Uterus (tissue), 4 donors: ENCODE measurements around the gene CCDC141. TPM values are rescaled to one million over a fixed set of nuclear protein-coding genes. Genes with fewer than 3 reads are reported as not detected.
"Not testable (repeated sequence)": the region's sequence is repeated elsewhere in the genome, so short reads cannot be mapped to it uniquely, and the experiment has no call there.

Experiments used
- DNase-seq, 2 donors: peaks; one replicate each; pipeline ENCODE4 v3.0.0-alpha.2; 2019 to 2020
- H3K27ac ChIP-seq, 2 donors: fragments of 200-600 bp; sonication (generic); 1 replicate in 1 of 2; 2 replicates in 1 of 2; pipeline ENCODE4 v1.5.1; 2016 to 2018
- H3K27me3 ChIP-seq, 2 donors: fragments of 200-600 bp; sonication (generic); one replicate each; pipeline ENCODE4 v1.5.1; 2018 to 2019; ENCODE audit warnings: control low read depth in 1 of 2
- H3K36me3 ChIP-seq, 2 donors: fragments of 200-600 bp; sonication (generic); one replicate each; pipeline ENCODE4 v1.5.1; 2019; ENCODE audit warnings: control low read depth in 1 of 2
- H3K4me1 ChIP-seq, 2 donors: fragments of 200-600 bp; sonication (generic); one replicate each; pipeline ENCODE4 v1.5.1; 2018 to 2019; ENCODE audit warnings: control low read depth in 1 of 2
- H3K4me3 ChIP-seq, 2 donors: fragments of 200-600 bp; sonication (generic); 1 replicate in 1 of 2; 2 replicates in 1 of 2; pipeline ENCODE4 v1.5.1; 2018 to 2019; ENCODE audit warnings: mild to moderate bottlenecking in 1 of 2
- H3K9me3 ChIP-seq, 2 donors: fragments of 200-600 bp; sonication (generic); one replicate each; pipeline ENCODE4 v1.5.1; 2019; ENCODE audit warnings: control low read depth in 1 of 2
- CTCF ChIP-seq, 4 experiments: fragments of 200-600 bp in 2 of 4; fragments of 450-650 bp in 2 of 4; sonication (generic) in 2 of 4; IDR thresholded peaks; one replicate each; pipeline ENCODE4 v1.5.1; 2016 to 2019; ENCODE audit warnings: antibody characterized with exemption in 4 of 4, mild to moderate bottlenecking in 2 of 4, moderate library complexity in 1 of 4
- POLR2A ChIP-seq, 2 donors: fragments of 450-650 bp; IDR thresholded peaks; one replicate each; pipeline ENCODE4 v1.6.1; 2016; ENCODE audit warnings: antibody characterized with exemption in 2 of 2, mild to moderate bottlenecking in 1 of 2, moderate library complexity in 1 of 2
- intact Hi-C: fragments of 100-400 bp; cut with DNase I; formaldehyde crosslinking; loops from one replicate; pipeline ENCODE4 v1.15.1; 2023; ENCODE audit warnings: low total_unique reads
- total RNA-seq, 4 donors: library from RNA; depleted of rRNA in 3 of 4; stranded (reverse); fragments of >200 nt in 3 of 4; gene quantifications; one replicate each; pipeline versions ENCODE4 v1.1.0 to v1.2.4, GENCODE V29; 2014 to 2023
- donor health status: DM: yes; HTN: yes; CAD: no.

CCDC141 gene
- total RNA-seq, 4 donors from 2014 or later: 0.29 to 10.2 (median 3.8) TPM

GRCh38 chr2:178993788-178994187, 56.1 kb downstream of the CCDC141 start:
- TF ChIP-seq POLR2A (IDR thresholded peaks at IDR 0.05): no peak
- Histone ChIP-seq H3K36me3 (no peaks in the 10 kb centered on the region), H3K27ac (no peak overlapping the region), H3K9me3 (no peaks in the 10 kb centered on the region), H3K4me1 (no peaks in the 10 kb centered on the region), H3K4me3 (no peak overlapping the region), H3K27me3 (no peaks in the 10 kb centered on the region)
- DNase-seq: no peak
- intact Hi-C loops: no loop called here

- H3K4me1 ChIP-seq, H3K27me3 ChIP-seq, H3K4me3 ChIP-seq, intact Hi-C loops, H3K27ac ChIP-seq, H3K36me3 ChIP-seq, DNase-seq, H3K9me3 ChIP-seq: not testable (repeated sequence)
Measured at GRCh38 chr2:178992719-178993118, 57.2 kb downstream of the CCDC141 start.

- no peak overlapping the region for H3K27ac ChIP-seq
- H3K27me3 ChIP-seq: no peaks in the 10 kb centered on the region
- no peaks in the 10 kb centered on the region for H3K9me3 ChIP-seq
- H3K4me1 ChIP-seq: no peaks in the 10 kb centered on the region
- H3K36me3 ChIP-seq: no peaks in the 10 kb centered on the region
- intact Hi-C loops: no loop called here
- DNase-seq: no peak
- H3K4me3 ChIP-seq: no peak overlapping the region
- no peak for TF ChIP-seq POLR2A (IDR thresholded peaks at IDR 0.05)
- no peak for TF ChIP-seq CTCF (IDR thresholded peaks at IDR 0.05)
Measured at GRCh38 chr2:178990533-178991241, 59.2 kb downstream of the CCDC141 start.

- intact Hi-C loops, DNase-seq: not testable (repeated sequence)
Measured at GRCh38 chr2:178989424-178989823, 60.5 kb downstream of the CCDC141 start.

GRCh38 chr2:178982652-178983051, 67.3 kb downstream of the CCDC141 start:
- DNase-seq, H3K27ac ChIP-seq, H3K4me1 ChIP-seq, H3K9me3 ChIP-seq, intact Hi-C loops, H3K4me3 ChIP-seq, H3K27me3 ChIP-seq, H3K36me3 ChIP-seq: not testable (repeated sequence)

More at GRCh38 chr2:178989424-178989823, 60.5 kb downstream of the CCDC141 start:
- H3K27me3 ChIP-seq, H3K9me3 ChIP-seq, H3K4me1 ChIP-seq, H3K36me3 ChIP-seq, H3K27ac ChIP-seq, H3K4me3 ChIP-seq: not testable (repeated sequence)

- no peaks in the 10 kb centered on the region for H3K27me3 ChIP-seq
- H3K4me1 ChIP-seq: no peaks in the 10 kb centered on the region
- intact Hi-C loops: no loop called here
- no peaks in the 10 kb centered on the region for H3K9me3 ChIP-seq
- DNase-seq: no peak
- TF ChIP-seq POLR2A (IDR thresholded peaks at IDR 0.05) (no peak), CTCF (IDR thresholded peaks at IDR 0.05) (no peak)
- no peaks in the 10 kb centered on the region for H3K36me3 ChIP-seq
- no peak overlapping the region for H3K4me3 ChIP-seq
- no peak overlapping the region for H3K27ac ChIP-seq
Measured at GRCh38 chr2:178980815-178981214, 69.1 kb downstream of the CCDC141 start.

- no peak overlapping the region for H3K4me3 ChIP-seq
- DNase-seq: no peak
- H3K9me3 ChIP-seq: no peaks in the 10 kb centered on the region
- H3K27me3 ChIP-seq: no peaks in the 10 kb centered on the region
- no peak overlapping the region for H3K27ac ChIP-seq
- no peaks in the 10 kb centered on the region for H3K36me3 ChIP-seq
- H3K4me1 ChIP-seq: no peaks in the 10 kb centered on the region
- intact Hi-C loops: no loop called here
- TF ChIP-seq POLR2A (IDR thresholded peaks at IDR 0.05) (no peak), CTCF (IDR thresholded peaks at IDR 0.05) (no peak)
Measured at GRCh38 chr2:178978667-178979066, 71.3 kb downstream of the CCDC141 start.
